NCI-H748 (cell line): ENCODE results near the gene FLOT2.
A peak's percentile ranks its signal among the peaks of the same experiment; 100 is the strongest.

ENCODE experiments used
- DNase-seq: peaks from one replicate; lab custom pipeline; 2025; ENCODE audit not compliant: unreplicated experiment; lab: John Stamatoyannopoulos, UW

The FLOT2 gene

DNA sequence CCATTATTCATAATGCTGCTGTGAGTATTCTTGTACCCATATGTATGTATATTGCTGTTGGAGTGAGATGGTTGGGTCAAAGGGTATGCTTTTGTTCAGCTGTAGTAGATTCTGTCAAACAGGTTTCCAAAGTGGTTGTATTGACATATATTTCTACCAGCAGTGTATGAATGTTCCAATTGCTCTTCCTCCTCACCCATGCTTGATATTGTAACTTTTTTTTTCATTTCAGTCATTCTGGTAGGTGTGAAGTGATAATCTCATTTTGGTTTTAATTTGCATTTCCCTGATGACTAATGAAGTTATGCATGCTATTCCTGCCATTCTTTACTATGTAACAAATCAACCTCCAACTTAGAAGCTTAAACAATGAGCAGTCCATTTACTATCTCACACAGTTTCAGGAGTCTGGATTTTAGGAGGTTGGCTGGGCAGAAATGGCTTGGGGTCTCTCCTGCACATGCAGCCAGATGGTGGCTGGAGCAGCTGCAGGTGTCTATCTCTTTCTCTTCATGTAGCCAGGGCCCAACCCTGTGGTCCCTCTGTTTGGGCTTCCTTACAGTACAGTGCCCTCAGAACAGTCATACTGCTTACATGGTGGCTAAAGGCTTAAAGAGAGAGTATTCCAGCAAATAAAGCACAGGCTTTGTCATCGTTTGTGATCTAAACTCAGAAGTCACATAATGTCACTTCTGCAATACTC is 21.5 kb downstream of the FLOT2 start:
- DNase-seq: no peak

DNA sequence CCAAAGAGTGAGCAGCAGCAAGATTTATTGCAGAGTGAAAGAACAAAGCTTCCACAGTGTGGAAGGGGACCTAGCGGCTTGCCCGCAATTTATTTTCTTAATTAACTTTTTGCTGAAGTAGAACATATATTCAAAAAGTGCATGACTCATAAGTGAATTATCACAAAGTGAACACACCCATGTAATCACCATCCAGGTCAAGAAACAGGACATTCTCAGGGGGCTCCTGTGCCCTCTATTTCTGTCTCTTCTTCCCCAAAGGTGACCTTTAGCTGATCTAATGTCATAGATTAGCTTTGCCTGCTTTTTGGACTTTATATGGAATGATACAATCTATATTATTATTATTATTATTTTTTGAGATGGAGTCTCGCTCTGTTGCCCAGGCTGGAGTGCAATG is 22.8 kb downstream of the FLOT2 start:
- no peak for DNase-seq

DNA sequence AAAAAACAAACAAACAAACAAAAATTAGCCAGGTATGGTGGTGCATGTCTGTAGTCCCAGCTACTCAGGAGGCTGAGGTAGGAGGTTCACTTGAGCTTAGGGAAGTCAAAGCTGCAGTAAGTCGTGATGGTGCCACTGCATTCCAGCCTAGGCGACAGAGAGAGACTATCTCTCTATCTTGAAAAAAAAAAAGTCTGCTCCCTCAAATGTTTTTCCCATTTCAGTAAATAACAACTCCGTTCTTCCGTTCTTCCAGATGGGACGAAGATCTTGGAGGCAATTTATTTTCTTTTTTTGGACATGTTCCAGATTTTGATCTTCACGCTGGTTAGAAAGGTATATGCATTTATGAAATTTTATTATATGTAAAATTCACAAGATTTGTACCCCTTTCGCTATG is 23.7 kb downstream of the FLOT2 start:
- DNase-seq: no peak

DNA sequence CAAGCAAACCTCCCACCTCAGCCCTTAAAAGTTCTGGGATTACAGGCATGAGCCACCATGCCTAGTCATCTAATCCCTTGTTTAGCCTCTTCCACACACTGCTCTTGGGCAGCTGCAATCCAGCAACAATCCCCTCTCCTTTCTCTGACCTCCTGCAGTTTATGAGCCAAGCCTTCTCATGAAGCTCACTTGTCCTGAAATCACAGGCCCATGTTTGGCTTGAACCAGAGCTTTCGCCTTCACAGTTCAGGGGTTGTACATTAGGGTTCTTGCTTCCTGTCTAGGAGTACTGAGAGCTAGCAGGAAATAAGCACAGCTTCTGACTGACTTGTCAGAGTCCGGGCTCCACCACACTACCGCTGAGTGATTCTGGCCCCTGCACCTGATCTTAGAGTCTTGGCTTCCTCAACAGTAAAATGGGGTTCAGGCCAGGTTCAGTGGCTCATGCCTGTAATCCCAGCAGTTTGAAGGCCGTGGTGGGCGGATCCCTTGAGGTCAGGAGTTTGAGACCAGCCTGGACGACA is 26.4 kb downstream of the FLOT2 start:
- DNase-seq: no peak

DNA sequence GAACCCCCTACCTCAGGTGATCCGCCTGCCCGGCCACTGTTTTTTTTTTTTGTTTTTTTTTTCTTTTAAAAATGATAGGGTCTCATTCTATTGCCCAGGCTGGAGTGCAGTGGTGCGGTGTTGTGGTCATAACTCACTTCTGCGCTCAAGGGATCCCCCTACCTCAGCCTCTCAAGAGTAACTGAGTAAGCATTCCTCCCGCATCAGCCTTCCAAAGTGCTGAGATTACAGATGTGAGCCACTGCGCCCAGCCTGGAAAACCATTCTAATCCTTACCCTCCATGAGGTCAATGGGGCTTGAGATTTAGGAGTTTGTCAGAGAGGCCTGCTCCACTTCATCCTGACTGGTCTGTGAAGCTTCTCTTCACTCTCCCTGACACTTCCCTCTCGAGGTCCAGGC is 30.3 kb downstream of the FLOT2 start:
- no peak for DNase-seq

DNA sequence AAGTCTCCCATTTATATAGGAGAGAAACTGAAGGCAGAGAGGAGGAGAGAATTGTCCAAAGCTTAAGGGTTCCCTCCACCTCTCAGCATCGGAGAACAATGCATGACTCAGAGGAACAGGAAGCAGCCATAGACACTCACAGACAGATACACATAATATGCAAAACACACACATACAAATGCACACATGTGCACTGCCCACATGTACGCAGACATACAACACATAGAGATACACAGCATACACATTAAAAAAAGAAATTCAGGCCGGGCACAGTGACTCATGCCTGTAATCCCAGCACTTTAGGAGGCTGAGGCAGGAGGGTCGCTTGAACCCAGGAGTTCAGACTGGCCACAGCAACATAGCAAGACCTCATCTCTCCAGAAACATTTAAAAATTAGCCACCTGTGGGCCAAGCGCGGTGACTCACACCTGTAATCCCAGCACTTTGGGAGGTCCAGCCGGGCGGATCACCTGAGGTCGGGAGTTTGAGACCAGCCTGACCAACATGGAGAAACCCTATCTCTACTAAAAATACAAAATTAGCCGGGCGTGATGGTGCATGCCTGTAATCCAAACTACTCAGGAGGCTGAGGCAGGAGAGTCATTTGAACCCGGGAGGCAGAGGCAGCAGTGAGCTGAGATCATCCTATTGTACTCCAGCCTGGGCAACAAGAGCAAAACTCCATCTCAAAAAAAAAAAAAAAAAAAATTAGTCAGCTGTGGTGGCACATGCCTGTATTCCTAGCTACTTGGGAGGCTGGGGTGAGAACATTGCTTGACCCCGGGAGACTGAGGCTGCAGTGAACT is 31.4 kb downstream of the FLOT2 start:
- DNase-seq: no peak

DNA sequence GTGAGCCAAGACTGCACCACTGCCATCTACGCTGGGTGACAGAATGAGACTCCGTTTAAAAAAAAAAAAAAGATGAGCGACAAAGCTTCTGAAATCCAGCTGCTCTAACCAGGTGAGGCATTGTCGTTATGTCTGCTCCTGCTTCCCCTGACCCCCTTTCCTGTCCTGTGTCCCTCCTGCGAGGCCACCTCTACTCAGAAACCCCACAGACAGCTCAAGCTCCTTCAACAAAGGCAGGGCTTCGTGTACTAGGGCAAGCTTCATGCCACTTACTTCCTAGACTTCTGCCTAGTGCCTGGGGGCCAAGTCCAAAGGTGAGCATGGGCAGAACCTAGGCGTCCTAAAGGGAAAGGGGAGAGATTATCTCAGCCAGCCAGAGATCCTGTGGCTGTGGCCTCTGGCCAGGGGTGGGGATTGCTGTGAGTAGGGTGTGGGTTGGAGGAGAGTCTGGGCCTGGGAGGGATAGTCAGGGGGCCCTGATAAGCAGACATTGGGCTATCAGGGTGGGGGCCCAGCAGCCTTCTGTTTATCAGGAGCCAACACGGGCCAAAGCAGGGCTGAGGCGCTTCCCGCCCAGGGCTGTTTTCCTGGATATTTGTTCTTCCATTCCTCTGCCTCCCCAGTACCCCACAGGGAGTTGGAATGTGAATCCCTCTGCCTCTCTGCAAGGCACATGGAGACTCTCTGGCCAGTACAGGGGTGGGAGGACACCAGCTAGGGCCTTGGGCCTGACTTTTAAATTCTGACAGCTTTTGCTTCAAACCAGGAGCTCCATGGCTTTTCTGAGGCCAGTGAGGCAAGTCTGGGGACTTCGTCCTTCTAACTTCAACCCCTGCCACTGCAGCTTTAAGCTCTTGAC is 32.3 kb downstream of the FLOT2 start:
- no peak for DNase-seq

DNA sequence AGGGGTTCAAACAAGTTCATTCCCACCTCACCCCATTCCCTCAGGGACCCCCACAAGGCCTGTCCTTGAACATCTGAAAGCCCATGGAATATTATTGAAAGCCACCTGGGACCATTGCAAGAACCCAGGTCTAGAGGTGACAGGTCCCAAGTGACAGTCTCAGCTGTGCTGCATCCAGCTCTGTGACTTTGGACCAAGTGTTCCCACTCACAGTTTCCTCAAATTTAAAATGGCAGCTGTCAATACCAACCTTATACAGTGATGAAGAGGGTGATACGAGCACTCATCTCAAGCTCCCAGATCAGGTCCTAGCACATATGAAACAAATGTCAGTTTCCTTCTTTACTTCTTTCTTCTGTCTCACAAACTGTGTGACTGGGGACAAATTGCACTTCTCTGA is 33.6 kb downstream of the FLOT2 start:
- DNase-seq: no peak

DNA sequence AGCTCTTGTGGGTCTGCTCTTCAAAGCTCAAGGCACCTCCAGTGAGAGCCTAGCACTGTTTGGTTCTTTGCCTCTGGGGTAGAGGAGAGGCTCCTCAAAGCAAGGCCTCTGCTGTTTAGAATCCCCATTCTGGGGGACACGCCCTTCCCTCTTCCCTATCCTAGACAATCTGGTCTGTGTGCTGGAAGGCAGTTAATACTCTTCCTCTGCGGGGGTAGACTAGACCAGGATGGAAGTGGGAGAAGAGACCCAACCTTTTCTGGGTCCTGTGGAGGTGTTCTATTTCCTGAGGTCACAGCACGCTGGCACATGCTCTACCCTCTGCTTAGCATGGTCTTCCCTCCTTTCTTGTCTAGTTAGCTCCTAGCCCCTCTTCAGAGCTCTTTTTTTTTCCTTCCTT is 35.0 kb downstream of the FLOT2 start:
- DNase-seq: no peak

DNA sequence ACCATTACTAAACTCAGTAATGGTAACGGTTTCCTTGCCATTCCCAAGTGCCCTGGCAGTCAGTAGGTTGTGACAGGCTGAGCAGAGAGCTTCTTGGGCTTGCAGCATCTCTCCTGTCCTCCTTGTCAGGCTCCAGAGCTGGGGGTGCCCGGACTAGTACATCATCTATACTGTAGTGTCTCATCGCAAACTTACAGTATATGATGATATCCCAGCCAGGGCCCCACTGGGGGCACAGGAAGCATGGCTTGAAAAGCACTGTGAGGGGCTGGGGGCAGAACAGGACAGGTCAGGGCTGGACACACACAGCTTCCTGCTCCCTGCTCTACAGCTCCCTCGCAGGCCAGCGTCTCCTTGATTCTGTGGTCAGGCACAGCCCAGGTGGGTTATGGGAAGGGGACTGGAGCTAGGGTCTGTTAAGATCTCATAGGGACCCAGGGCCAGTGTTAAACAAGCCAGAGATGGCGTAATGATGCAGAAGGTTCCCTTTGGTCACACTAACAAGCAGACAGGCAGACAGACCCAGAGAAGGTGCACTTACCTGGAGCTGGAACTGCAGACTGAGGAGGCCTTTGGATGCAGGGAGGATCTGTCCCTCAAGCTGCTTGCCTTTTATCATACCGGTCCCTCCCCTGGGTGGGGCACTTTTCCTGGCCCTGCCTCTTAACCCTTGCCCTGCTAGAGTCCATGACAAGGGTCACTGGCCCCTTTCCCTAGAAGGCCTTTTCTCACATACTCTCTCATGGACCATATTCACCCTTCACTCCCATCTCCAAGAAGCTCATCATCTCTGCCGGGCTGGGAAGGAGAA is 35.9 kb downstream of the FLOT2 start:
- no peak for DNase-seq

DNA sequence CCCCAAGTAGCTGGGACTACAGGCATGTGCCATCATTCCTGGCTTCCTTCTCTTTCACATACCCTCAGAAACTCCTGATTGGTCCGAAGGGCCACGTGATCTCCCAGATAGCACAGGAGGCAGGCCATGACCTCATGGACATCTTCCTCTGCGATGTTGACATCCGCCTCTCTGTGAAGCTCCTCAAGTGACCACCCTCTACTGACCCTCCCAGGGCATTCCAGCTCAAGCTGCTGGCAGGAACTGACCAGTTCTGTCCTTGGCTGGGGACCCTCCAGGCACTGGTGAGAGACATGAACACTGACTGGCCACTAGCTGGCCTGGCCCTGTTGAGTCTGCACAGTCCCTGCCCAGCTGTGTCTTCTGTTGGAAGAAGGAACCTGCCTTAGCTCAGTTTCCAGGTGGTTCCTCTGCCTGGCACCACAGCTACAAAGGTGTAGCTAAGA is 37.1 kb downstream of the FLOT2 start:
- DNase-seq: no peak

DNA sequence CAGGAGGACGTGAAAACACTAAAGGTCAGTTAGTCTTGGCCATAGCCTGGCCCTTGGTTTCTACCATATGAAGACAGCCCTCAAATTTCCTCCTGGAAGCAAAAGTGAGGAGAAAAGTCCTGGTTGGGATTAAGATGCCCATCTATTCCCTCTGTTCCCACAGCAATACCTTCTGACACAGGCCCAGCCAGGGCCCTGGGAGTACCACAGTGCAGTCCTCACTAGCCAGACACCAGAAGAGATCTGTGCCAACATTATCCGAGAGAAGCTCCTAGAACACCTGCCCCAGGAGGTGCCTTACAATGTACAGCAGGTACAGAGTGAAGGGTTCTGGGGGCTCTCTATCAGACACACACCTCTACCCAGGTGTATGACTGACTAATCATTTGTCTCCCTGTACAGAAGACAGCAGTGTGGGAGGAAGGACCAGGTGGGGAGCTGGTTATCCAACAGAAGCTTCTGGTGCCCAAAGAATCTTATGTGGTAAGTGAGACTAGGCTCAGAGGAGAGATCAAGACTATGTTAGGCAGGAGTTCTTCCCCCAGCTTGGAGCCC is 38.7 kb downstream of the FLOT2 start:
- no peak for DNase-seq

DNA sequence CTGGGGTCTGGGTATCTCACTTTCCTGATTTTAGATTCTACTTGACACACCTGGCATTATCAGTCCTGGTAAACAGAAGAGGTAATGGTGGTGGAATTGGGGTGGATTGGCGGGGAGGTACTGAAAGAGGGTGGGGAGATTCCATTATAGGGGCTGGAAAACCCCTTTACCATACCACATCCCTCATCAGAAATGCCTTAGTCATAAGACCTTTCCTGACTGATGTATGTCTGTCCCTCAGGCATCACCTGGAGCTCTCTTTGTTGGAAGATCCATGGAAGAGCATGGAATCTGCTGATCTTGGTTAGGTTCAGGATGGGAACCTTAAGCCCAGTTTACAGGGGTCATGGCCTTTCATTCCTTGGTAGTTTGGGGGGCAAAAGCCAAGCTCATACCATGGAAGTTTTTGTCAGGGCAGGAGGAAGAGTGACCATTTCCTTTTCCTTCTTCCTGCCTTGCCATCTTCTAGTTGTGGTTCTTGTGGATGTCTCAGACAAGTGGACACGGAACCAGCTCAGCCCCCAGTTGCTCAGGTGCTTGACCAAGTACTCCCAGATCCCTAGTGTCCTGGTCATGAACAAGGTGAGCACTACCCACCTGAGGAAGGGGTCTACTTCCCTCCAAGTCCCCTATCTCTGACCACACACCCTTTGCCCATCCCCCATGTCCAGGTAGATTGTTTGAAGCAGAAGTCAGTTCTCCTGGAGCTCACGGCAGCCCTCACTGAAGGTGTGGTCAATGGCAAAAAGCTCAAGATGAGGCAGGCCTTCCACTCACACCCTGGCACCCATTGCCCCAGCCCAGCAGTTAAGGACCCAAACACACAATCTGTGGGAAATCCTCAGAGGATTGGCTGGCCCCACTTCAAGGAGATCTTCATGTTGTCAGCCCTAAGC is 39.4 kb downstream of the FLOT2 start:
- no peak for DNase-seq

DNA sequence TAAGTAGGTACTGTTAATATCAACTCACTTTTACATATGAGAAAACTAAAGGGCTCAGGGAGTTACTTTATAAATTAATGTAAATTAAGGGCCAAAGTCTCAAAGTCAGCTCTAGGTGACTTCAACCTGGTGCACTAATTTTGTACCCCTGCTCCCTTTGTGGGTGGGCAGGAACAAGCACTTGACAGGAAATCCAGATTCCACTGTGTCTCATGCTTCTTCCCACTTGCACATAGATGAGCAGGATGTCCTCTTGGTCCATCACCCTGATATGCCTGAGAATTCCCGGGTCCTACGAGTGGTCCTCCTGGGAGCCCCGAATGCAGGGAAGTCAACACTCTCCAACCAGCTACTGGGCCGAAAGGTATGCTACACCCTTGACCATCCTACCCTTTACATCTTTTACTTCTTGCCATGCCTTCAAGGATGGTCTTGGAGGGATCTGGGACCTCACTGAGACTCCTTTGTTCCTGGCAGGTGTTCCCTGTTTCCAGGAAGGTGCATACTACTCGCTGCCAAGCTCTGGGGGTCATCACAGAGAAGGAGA is 41.4 kb downstream of the FLOT2 start:
- DNase-seq: no peak

DNA sequence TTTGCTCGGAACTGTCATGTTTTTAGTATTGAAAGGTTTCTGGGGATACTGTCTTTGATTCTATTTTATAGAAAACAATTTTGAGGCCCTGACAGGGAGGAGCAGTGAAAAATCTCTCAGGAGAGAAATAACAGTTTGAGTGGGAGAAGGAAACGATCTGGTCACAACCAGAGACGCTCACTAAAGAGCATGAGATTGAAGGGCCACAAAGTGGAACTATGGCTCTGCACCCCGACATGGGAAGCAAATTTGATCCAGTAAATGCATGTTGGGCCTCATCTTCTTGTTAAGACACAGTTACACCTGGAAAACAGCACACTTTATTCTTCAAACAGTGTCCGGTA is 42.2 kb downstream of the FLOT2 start:
- DNase-seq: no peak

DNA sequence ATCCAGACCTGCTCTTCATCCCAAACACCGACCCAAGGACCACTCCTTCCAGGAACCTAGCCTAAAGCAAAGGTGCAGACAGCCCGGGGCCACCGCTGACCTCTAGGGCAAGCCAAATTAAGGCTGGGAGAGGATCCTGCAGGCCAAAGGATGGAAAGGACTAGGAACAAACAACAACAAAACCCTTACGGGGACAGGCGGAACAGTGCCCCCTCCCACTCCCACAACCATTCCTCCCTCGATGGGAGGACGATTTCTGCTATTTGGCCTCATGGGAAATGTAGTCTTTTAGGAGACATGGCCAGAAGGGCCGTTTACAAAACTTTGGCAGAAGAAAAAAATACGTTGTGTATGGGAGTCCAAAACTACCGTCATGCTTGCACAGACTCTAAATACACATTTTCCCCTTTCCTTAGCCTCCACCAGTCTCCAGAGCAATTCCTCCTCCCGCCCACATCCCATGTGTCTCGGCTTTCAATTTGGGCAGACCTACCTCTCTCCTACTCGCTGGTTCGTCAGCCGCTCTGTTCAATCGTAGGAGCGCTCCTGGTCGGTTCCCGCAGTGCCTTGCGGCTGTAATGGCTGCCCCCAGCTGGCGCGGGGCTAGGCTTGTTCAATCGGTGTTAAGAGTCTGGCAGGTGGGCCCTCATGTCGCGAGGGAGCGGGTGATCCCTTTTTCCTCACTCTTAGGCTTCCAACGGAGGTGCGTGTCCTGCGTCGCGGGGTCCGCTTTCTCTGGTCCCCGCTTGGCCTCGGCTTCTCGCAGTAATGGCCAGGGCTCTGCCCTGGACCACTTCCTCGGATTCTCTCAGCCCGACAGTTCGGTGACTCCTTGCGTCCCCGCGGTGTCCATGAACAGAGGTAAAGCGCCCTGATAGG is 42.8 kb downstream of the FLOT2 start, which contains the start of gene ERAL1:
Gene ERAL1, plus strand, starts transcription at position 560 of the 879 bp plus-strand sequence. Its CDS starts 19 bp downstream, at position 579.
- peak; percentile 93 for DNase-seq

DNA sequence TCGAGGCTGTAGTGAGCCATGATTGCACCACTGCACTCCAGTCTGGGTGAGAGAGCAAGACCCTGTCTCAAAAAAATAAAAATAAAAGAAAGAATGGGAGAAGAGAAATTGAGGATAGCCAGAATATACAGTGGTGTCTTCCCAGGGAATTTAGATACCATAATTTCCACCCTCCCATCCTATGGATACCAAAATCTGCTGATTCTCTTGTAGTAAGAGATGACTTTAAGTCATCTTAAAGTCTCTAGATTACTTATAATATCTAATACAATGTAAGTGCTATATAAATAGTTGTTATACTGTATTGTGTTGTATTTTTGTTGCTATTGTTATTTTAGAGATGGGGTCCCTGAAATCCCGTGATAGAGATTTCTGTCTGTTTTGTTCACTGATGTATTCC is 44.2 kb downstream of the FLOT2 start:
- DNase-seq: no peak

DNA sequence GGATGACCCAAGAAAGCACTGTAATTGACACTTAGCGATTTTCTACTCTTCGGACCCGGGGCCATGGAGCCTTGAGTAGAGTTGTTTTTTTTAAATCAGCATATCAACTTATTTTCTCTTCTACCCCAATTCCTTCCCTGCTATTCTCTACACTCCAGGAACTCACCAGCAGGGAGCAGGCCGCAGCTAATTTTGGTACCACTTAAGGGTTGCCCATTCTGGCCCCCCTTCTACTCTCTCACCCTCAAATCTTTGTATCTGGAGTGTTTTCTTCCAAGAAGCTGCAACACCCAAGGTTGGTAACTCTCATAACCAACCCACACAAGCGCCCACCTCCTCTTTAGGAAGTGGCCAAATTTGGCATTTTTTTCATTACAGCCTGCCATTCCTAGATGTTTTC is 48.3 kb downstream of the FLOT2 start:
- peak; percentile 21 for DNase-seq
